Stomach (tissue), 9 donors: ENCODE measurements around the gene TLL1. TPM values are rescaled to one million over a fixed set of nuclear protein-coding genes. Genes with fewer than 3 reads are reported as not detected.

ENCODE experiments used
- DNase-seq, 2 donors: peaks; one replicate each; pipeline versions ENCODE4 v3.0.0 to v3.0.0-alpha.2; 2013 to 2019
- H3K27ac ChIP-seq, 5 donors: fragments of 200-600 bp in 4 of 5; sonication (generic) in 4 of 5; one replicate each; pipeline ENCODE4 v1.5.1; 2013 to 2019; ENCODE audit warnings: mild to moderate bottlenecking in 1 of 5, moderate library complexity in 1 of 5
- H3K27me3 ChIP-seq, 3 donors: fragments of 200-600 bp; sonication (generic); one replicate each; pipeline ENCODE4 v1.5.1; 2017 to 2019; ENCODE audit warnings: mixed run types in 1 of 3
- H3K36me3 ChIP-seq, 4 donors: fragments of 200-600 bp; sonication (generic); 1 replicate in 3 of 4; 2 replicates in 1 of 4; pipeline ENCODE4 v1.5.1; 2016 to 2019
- H3K4me1 ChIP-seq, 4 donors: fragments of 200-600 bp; sonication (generic); one replicate each; pipeline ENCODE4 v1.5.1; 2016 to 2019
- H3K4me3 ChIP-seq, 4 donors: fragments of 200-600 bp; sonication (generic) in 3 of 4; one replicate each; pipeline ENCODE4 v1.5.1; 2016 to 2019; ENCODE audit warnings: mild to moderate bottlenecking in 1 of 4
- H3K9me3 ChIP-seq, 4 donors: fragments of 200-600 bp; sonication (generic); one replicate each; pipeline ENCODE4 v1.5.1; 2016 to 2019
- CTCF ChIP-seq, 7 experiments: fragments of 450-650 bp in 4 of 7; fragments of 200-600 bp in 3 of 7; sonication (generic) in 3 of 7; IDR thresholded peaks; one replicate each; pipeline ENCODE4 v1.5.1; 2016 to 2019; ENCODE audit warnings: antibody characterized with exemption in 7 of 7, control low read depth in 2 of 7, mild to moderate bottlenecking in 1 of 7
- EP300 ChIP-seq: sonication (generic); formaldehyde crosslinking; IDR thresholded peaks from one replicate; pipeline ENCODE4 v1.6.1; 2017; ENCODE audit warnings: antibody characterized with exemption
- POLR2A ChIP-seq, 4 donors: fragments of 450-650 bp; IDR thresholded peaks; one replicate each; pipeline ENCODE4 v1.6.1; 2016; ENCODE audit warnings: antibody characterized with exemption in 4 of 4, control low read depth in 2 of 4, mild to moderate bottlenecking in 1 of 4, moderate library complexity in 1 of 4
- POLR2AphosphoS5 ChIP-seq, 3 donors: sonication (generic); formaldehyde crosslinking; IDR thresholded peaks; one replicate each; pipeline ENCODE4 v1.6.1; 2016; ENCODE audit warnings: antibody characterized with exemption in 3 of 3
- WGBS, 5 donors: extraction: QIAGEN DNeasy Blood & Tissue Kit in 3 of 5; methylation state at CpG; one replicate each; pipeline versions ENCODE4 v1.1.5 to v1.1.7; 2013 to 2018; 5-methylcytosine and 5-hydroxymethylcytosine counted together
- intact Hi-C: fragments of 100-400 bp; cut with DNase I; formaldehyde crosslinking; loops from one replicate; pipeline ENCODE4 v1.15.1; 2023; ENCODE audit warnings: low total_unique reads
- polyA plus RNA-seq, 3 donors: library from polyadenylated mRNA; stranded (reverse); fragments of 200-250 nt; gene quantifications; one replicate each; pipeline ENCODE4 v1.2.3, GENCODE V29; 2013
- total RNA-seq, 5 donors: library from RNA; depleted of rRNA; stranded (reverse); fragments of >200 nt; gene quantifications; one replicate each; pipeline versions ENCODE4 v1.1.0 to v1.2.3, GENCODE V29; 2014 to 2016
- donor health status: healthy with polysubstance abuse.
- donor health status: Bipolar disorder and iron deficiency.
- donor health status: healthy.

TLL1 gene
- total and polyA plus RNA-seq, 8 donors = under 0.01 to 27.5 (median 0.28) TPM; not detected in 1

- Histone ChIP-seq H3K27ac (peak overlapping the region in 1 of 5 donors; percentile 30), H3K27me3 (no peaks in the 10 kb centered on the region), H3K4me3 (no peak overlapping the region), H3K9me3 (no peaks in the 10 kb centered on the region), H3K36me3 (no peaks in the 10 kb centered on the region), H3K4me1 (no peaks in the 10 kb centered on the region)
- intact Hi-C loops = no loop called here
- DNase-seq = peak in 1 of 2 donors; percentile 9
- no peak for TF ChIP-seq CTCF (IDR thresholded peaks at IDR 0.05)
- 58 to 82% (median 67%) methylated on average over 2 of the region's 2 CpGs for WGBS, 5 donors
Observed at GRCh38 chr4:165909947-165910346, 36.9 kb downstream of the TLL1 start.

GRCh38 chr4:165915215-165915614, 42.2 kb downstream of the TLL1 start:
- TF ChIP-seq POLR2A (IDR thresholded peaks at IDR 0.05) (no peak), EP300 (no peak), CTCF (IDR thresholded peaks at IDR 0.05) (no peak), POLR2AphosphoS5 (IDR thresholded peaks at IDR 0.05) (no peak)
- no peak overlapping the region for H3K4me3 ChIP-seq
- WGBS, 5 donors = 48 to 53% (median 50%) methylated on average over 3 of the region's 3 CpGs
- intact Hi-C loops = no loop called here
- H3K36me3 ChIP-seq = no peaks in the 10 kb centered on the region
- no peak overlapping the region for H3K27ac ChIP-seq
- H3K4me1 ChIP-seq = no peaks in the 10 kb centered on the region
- no peaks in the 10 kb centered on the region for H3K27me3 ChIP-seq
- no peaks in the 10 kb centered on the region for H3K9me3 ChIP-seq
- no peak for DNase-seq

GRCh38 chr4:165921546-165921945, 48.5 kb downstream of the TLL1 start:
- no peaks in the 10 kb centered on the region for H3K27me3 ChIP-seq
- H3K36me3 ChIP-seq = no peaks in the 10 kb centered on the region
- TF ChIP-seq EP300 = no peak
- TF ChIP-seq CTCF (IDR thresholded peaks at IDR 0.05) = no peak
- TF ChIP-seq POLR2A (IDR thresholded peaks at IDR 0.05) = no peak
- no peak for TF ChIP-seq POLR2AphosphoS5 (IDR thresholded peaks at IDR 0.05)
- peaks cover 0 to 4% (median 0%) of the 10 kb centered on the region in 4 donors for H3K9me3 ChIP-seq
- DNase-seq = no peak
- WGBS, 5 donors = 44 to 54% (median 49%) methylated on average over 3 of the region's 3 CpGs
- intact Hi-C loops = no loop called here
- no peak overlapping the region for H3K4me3 ChIP-seq
- no peak overlapping the region for H3K27ac ChIP-seq
- no peaks in the 10 kb centered on the region for H3K4me1 ChIP-seq

- H3K4me1 ChIP-seq = no peaks in the 10 kb centered on the region
- no peak overlapping the region for H3K27ac ChIP-seq
- DNase-seq = no peak
- H3K4me3 ChIP-seq = no peak overlapping the region
- no peak for TF ChIP-seq EP300
- no peaks in the 10 kb centered on the region for H3K36me3 ChIP-seq
- intact Hi-C loops = no loop called here
- H3K27me3 ChIP-seq = no peaks in the 10 kb centered on the region
- H3K9me3 ChIP-seq = peaks cover 0 to 4% (median 0%) of the 10 kb centered on the region in 4 donors
Observed at GRCh38 chr4:165922747-165923146, 49.7 kb downstream of the TLL1 start.

GRCh38 chr4:165926307-165926706, 53.3 kb downstream of the TLL1 start:
- DNase-seq = no peak
- no peaks in the 10 kb centered on the region for H3K36me3 ChIP-seq
- no peak overlapping the region for H3K4me3 ChIP-seq
- TF ChIP-seq POLR2A (IDR thresholded peaks at IDR 0.05) (no peak), EP300 (no peak), CTCF (IDR thresholded peaks at IDR 0.05) (no peak), POLR2AphosphoS5 (IDR thresholded peaks at IDR 0.05) (no peak)
- H3K9me3 ChIP-seq = peaks cover 0 to 4% (median 0%) of the 10 kb centered on the region in 4 donors
- intact Hi-C loops = no loop called here
- no peaks in the 10 kb centered on the region for H3K27me3 ChIP-seq
- H3K27ac ChIP-seq = no peak overlapping the region
- H3K4me1 ChIP-seq = no peaks in the 10 kb centered on the region
- WGBS, 5 donors = 76 to 81% (median 79%) methylated on average over 6 of the region's 6 CpGs
